ENCODE results near the gene RIT1. TPM values are rescaled to one million over a fixed set of nuclear protein-coding genes. Genes with fewer than 3 reads are reported as not detected.

RIT1 gene
- total RNA-seq, 2 experiments from 2014 or later = 15.9 to 21.0 TPM

DNA sequence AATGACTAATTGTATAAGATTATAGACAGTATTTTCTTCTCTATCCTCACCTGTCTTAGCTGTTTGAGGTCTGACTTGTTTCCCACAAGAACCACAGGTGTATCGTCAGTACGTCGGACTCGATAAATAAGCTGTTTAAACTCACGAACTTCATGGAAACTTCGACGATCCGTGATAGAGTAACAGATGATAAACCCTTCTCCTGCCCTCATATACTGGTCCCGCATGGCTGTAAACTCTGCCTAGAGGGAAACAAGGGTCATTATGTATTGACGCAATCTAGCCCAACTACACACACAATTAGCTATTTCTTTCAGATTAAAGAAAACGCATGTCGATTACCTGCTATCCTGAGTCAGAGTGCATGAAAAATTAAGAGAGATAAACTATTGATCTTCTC, 6.9 kb downstream of the RIT1 start:
- no peaks in the 10 kb centered on the region for H3K79me2 ChIP-seq (ENCODE audit: insufficient read depth, low read depth, low read length)
- no peaks in the 10 kb centered on the region for H4K20me1 ChIP-seq (ENCODE audit: insufficient read depth, low read length)
- ChIA-PET POLR2A (interaction anchor here (0.6 to 1.8 kb wide), 4 partner anchors 15 to 76 kb away, joined by 3 to 7 read pairs (median 5); no protein-coding TSS in a partner anchor), CTCF (ENCODE audit: unreplicated experiment) (interaction anchor here (0.6 kb wide), 1 partner anchor 18 kb away, joined by 5 read pairs; no protein-coding TSS in a partner anchor)
- H3K4me1 ChIP-seq (ENCODE audit: insufficient read depth, low read length, poor library complexity, severe bottlenecking) = peaks cover 5% of the 10 kb centered on the region
- H2AFZ ChIP-seq (ENCODE audit: low read length) = no peak overlapping the region
- H3K4me3 ChIP-seq (ENCODE audit: low read depth, low read length, poor library complexity, severe bottlenecking) = no peak overlapping the region
- H3K36me3 ChIP-seq (ENCODE audit: insufficient read depth, low read length) = peaks cover 90% of the 10 kb centered on the region
- intact Hi-C loops (cut with micrococcal nuclease; ENCODE audit: unreplicated experiment) = no loop called here
- no peak for DNase-seq (ENCODE audit: low spot score)
- H3K4me2 ChIP-seq (ENCODE audit: low read length) = no peak overlapping the region
- no peaks in the 10 kb centered on the region for H3K9me2 ChIP-seq (ENCODE audit: insufficient read depth, low read length)
- TF ChIP-seq, protein P1, sequence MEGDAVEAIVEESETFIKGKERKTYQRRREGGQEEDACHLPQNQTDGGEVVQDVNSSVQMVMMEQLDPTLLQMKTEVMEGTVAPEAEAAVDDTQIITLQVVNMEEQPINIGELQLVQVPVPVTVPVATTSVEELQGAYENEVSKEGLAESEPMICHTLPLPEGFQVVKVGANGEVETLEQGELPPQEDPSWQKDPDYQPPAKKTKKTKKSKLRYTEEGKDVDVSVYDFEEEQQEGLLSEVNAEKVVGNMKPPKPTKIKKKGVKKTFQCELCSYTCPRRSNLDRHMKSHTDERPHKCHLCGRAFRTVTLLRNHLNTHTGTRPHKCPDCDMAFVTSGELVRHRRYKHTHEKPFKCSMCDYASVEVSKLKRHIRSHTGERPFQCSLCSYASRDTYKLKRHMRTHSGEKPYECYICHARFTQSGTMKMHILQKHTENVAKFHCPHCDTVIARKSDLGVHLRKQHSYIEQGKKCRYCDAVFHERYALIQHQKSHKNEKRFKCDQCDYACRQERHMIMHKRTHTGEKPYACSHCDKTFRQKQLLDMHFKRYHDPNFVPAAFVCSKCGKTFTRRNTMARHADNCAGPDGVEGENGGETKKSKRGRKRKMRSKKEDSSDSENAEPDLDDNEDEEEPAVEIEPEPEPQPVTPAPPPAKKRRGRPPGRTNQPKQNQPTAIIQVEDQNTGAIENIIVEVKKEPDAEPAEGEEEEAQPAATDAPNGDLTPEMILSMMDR (conservative IDR thresholded peaks at IDR 0.05; ENCODE audit: low read length) = no peak
- TF ChIP-seq EZH2phosphoT487 (IDR thresholded peaks at IDR 0.05; ENCODE audit: borderline replicate concordance, low read depth, low read length) = no peak
- no peaks in the 10 kb centered on the region for H3K9me3 ChIP-seq (ENCODE audit: low read length)
- H3K27ac ChIP-seq (ENCODE audit: low read depth, low read length, poor library complexity, severe bottlenecking) = no peak overlapping the region
- no TSS peak for BruUV-seq (replicated peaks)

DNA sequence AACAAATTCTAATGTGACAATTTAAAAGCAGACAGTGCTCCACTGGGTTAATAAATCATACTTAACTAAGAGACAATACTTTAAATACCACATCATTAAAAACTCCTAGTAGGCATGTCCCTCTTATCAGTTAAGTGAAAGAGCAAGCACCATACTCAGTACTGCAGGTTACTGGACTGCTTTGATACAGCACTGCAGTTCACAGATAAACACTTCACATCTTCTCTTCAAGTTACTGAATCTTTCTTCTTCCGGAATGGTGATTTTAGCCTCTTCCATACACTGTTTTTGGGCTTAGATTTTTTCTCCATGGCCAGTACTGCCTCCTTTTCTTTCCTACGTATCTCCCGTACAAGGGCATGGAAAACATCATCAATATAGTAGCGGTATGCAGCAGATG, 11.0 kb downstream of the RIT1 start:
- Histone ChIP-seq H3K4me1 (ENCODE audit: insufficient read depth, low read length, poor library complexity, severe bottlenecking) (peaks cover 14% of the 10 kb centered on the region), H3K27ac (ENCODE audit: low read depth, low read length, poor library complexity, severe bottlenecking) (no peak overlapping the region), H3K9me2 (ENCODE audit: insufficient read depth, low read length) (no peaks in the 10 kb centered on the region), H4K20me1 (ENCODE audit: insufficient read depth, low read length) (no peaks in the 10 kb centered on the region), H3K4me2 (ENCODE audit: low read length) (no peak overlapping the region), H3K36me3 (ENCODE audit: insufficient read depth, low read length) (peaks cover 91% of the 10 kb centered on the region), H3K79me2 (ENCODE audit: insufficient read depth, low read depth, low read length) (no peaks in the 10 kb centered on the region; the same call in 1 of the 2 replicates), H3K4me3 (ENCODE audit: low read depth, low read length, poor library complexity, severe bottlenecking) (no peak overlapping the region), H2AFZ (ENCODE audit: low read length) (no peak overlapping the region), H3K9me3 (ENCODE audit: low read length) (no peaks in the 10 kb centered on the region)
- ChIA-PET POLR2A (no interaction called here), CTCF (ENCODE audit: unreplicated experiment) (no interaction called here)
- no peak for DNase-seq (ENCODE audit: low spot score)
- intact Hi-C loops (cut with micrococcal nuclease; ENCODE audit: unreplicated experiment) = no loop called here
- no TSS peak for BruUV-seq (replicated peaks)
- TF ChIP-seq, protein P1 (conservative IDR thresholded peaks at IDR 0.05; ENCODE audit: low read length) = no peak
- no peak for TF ChIP-seq EZH2phosphoT487 (IDR thresholded peaks at IDR 0.05; ENCODE audit: borderline replicate concordance, low read depth, low read length)

DNA sequence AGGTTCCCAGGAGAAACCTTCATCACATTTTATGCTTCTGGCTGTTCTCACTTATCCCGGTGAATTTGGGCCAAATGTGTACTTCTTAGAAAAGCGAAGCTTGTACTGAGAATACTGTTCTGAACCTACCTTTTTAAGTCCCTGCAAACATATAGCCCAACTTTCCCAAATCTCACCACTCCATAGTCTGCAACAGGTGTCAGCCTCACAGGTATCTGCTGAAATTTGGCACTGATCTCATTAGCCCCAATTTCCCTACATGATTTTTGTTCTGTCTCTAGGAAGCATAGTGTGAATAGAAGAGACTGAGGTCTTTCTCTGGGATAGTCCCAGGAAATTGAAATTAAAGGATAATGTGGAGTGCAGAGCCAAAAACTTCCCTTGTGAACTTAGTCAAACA, 11.5 kb downstream of the RIT1 start:
- Histone ChIP-seq H4K20me1 (ENCODE audit: insufficient read depth, low read length) (no peaks in the 10 kb centered on the region), H3K27ac (ENCODE audit: low read depth, low read length, poor library complexity, severe bottlenecking) (peak overlapping the region; percentile 19), H3K4me2 (ENCODE audit: low read length) (no peak overlapping the region), H3K9me3 (ENCODE audit: low read length) (no peaks in the 10 kb centered on the region), H2AFZ (ENCODE audit: low read length) (no peak overlapping the region), H3K36me3 (ENCODE audit: insufficient read depth, low read length) (peaks cover 87% of the 10 kb centered on the region), H3K79me2 (ENCODE audit: insufficient read depth, low read depth, low read length) (no peaks in the 10 kb centered on the region; the same call in 1 of the 2 replicates), H3K9me2 (ENCODE audit: insufficient read depth, low read length) (no peaks in the 10 kb centered on the region), H3K4me1 (ENCODE audit: insufficient read depth, low read length, poor library complexity, severe bottlenecking) (peaks cover 14% of the 10 kb centered on the region), H3K4me3 (ENCODE audit: low read depth, low read length, poor library complexity, severe bottlenecking) (no peak overlapping the region)
- BruUV-seq (replicated peaks) = TSS peak; percentile 52
- intact Hi-C loops (cut with micrococcal nuclease; ENCODE audit: unreplicated experiment) = no loop called here
- no peak for TF ChIP-seq EZH2phosphoT487 (IDR thresholded peaks at IDR 0.05; ENCODE audit: borderline replicate concordance, low read depth, low read length)
- TF ChIP-seq, protein P1 (conservative IDR thresholded peaks at IDR 0.05; ENCODE audit: low read length) = no peak
- ChIA-PET CTCF (ENCODE audit: unreplicated experiment) (no interaction called here), POLR2A (interaction anchor here (0.8 kb wide), 1 partner anchor 27 kb away, joined by 4 read pairs; no protein-coding TSS in a partner anchor)
- no peak for DNase-seq (ENCODE audit: low spot score)

All from OCI-LY7 (cell line).